Adipocyte (in vitro differentiated cells): ENCODE results near the gene CNDP1.

ENCODE experiments used
- DNase-seq: peaks from one replicate; pipeline ENCODE4 v3.0.0-alpha.2; 2015; ENCODE audit warnings: low read depth
- H3K27me3 ChIP-seq: replicated peaks from 2 replicates; pipeline ENCODE4 v1.7.0; 2013; ENCODE audit warnings: mild to moderate bottlenecking, low read length, moderate library complexity; ENCODE audit not compliant: control insufficient read depth, insufficient read depth
- H3K36me3 ChIP-seq: 2 replicates; pipeline ENCODE4 v1.7.0; 2013; ENCODE audit warnings: low read length, mild to moderate bottlenecking, moderate library complexity; ENCODE audit not compliant: control insufficient read depth, insufficient read depth, severe bottlenecking
- H3K4me1 ChIP-seq: 2 replicates; pipeline ENCODE4 v1.7.0; 2013; ENCODE audit warnings: mild to moderate bottlenecking, low read length, moderate library complexity; ENCODE audit not compliant: control insufficient read depth, insufficient read depth
- H3K4me3 ChIP-seq: 2 replicates; pipeline ENCODE4 v1.7.0; 2013; ENCODE audit warnings: mild to moderate bottlenecking, low read length, moderate library complexity
- H3K9ac ChIP-seq: 2 replicates; pipeline ENCODE4 v1.7.0; 2013; ENCODE audit warnings: mild to moderate bottlenecking, low read length, moderate library complexity
- H3K9me3 ChIP-seq: 2 replicates; pipeline ENCODE4 v1.7.0; 2013; ENCODE audit warnings: mild to moderate bottlenecking, low read length, moderate library complexity; ENCODE audit not compliant: control insufficient read depth

CNDP1 gene

GRCh38 chr18:74514860-74515495, 19.3 kb upstream of the CNDP1 start:
- no peaks in the 10 kb centered on the region for H3K9me3 ChIP-seq
- H3K4me1 ChIP-seq: no peaks in the 10 kb centered on the region
- no peak for DNase-seq
- no peaks in the 10 kb centered on the region for H3K27me3 ChIP-seq
- no peak overlapping the region for H3K9ac ChIP-seq
- peaks cover 87% of the 10 kb centered on the region for H3K36me3 ChIP-seq
- no peak overlapping the region for H3K4me3 ChIP-seq

GRCh38 chr18:74515620-74516231, 18.6 kb upstream of the CNDP1 start:
- Histone ChIP-seq H3K4me3 (no peak overlapping the region), H3K4me1 (no peaks in the 10 kb centered on the region), H3K9ac (no peak overlapping the region), H3K27me3 (no peaks in the 10 kb centered on the region), H3K9me3 (no peaks in the 10 kb centered on the region), H3K36me3 (peaks cover 87% of the 10 kb centered on the region)
- no peak for DNase-seq

GRCh38 chr18:74516271-74517235, 17.7 kb upstream of the CNDP1 start:
- H3K9me3 ChIP-seq: no peaks in the 10 kb centered on the region
- H3K27me3 ChIP-seq: no peaks in the 10 kb centered on the region
- H3K36me3 ChIP-seq: peaks cover 82% of the 10 kb centered on the region
- no peak overlapping the region for H3K9ac ChIP-seq
- H3K4me3 ChIP-seq: no peak overlapping the region
- no peak for DNase-seq
- no peaks in the 10 kb centered on the region for H3K4me1 ChIP-seq

- no peaks in the 10 kb centered on the region for H3K27me3 ChIP-seq
- DNase-seq: no peak
- H3K9me3 ChIP-seq: no peaks in the 10 kb centered on the region
- no peak overlapping the region for H3K4me3 ChIP-seq
- H3K4me1 ChIP-seq: no peaks in the 10 kb centered on the region
- H3K9ac ChIP-seq: no peak overlapping the region
- H3K36me3 ChIP-seq: peaks cover 76% of the 10 kb centered on the region
Observed at GRCh38 chr18:74517236-74517630, 17.1 kb upstream of the CNDP1 start.

GRCh38 chr18:74518456-74519295, 15.6 kb upstream of the CNDP1 start:
- Histone ChIP-seq H3K27me3 (no peaks in the 10 kb centered on the region), H3K9me3 (no peaks in the 10 kb centered on the region), H3K9ac (no peak overlapping the region), H3K4me1 (no peaks in the 10 kb centered on the region), H3K36me3 (peaks cover 61% of the 10 kb centered on the region), H3K4me3 (no peak overlapping the region)
- DNase-seq: no peak

- H3K9ac ChIP-seq: no peak overlapping the region
- DNase-seq: no peak
- H3K36me3 ChIP-seq: peaks cover 56% of the 10 kb centered on the region
- H3K4me1 ChIP-seq: no peaks in the 10 kb centered on the region
- H3K27me3 ChIP-seq: no peaks in the 10 kb centered on the region
- no peak overlapping the region for H3K4me3 ChIP-seq
- no peaks in the 10 kb centered on the region for H3K9me3 ChIP-seq
Observed at GRCh38 chr18:74519320-74520095, 14.8 kb upstream of the CNDP1 start.

GRCh38 chr18:74520096-74520833, 14.0 kb upstream of the CNDP1 start:
- no peaks in the 10 kb centered on the region for H3K4me1 ChIP-seq
- H3K9ac ChIP-seq: no peak overlapping the region
- H3K4me3 ChIP-seq: no peak overlapping the region
- peaks cover 54% of the 10 kb centered on the region for H3K36me3 ChIP-seq
- no peak for DNase-seq
- no peaks in the 10 kb centered on the region for H3K9me3 ChIP-seq
- no peaks in the 10 kb centered on the region for H3K27me3 ChIP-seq

GRCh38 chr18:74521068-74521725, 13.1 kb upstream of the CNDP1 start:
- H3K4me3 ChIP-seq: no peak overlapping the region
- DNase-seq: no peak
- peaks cover 45% of the 10 kb centered on the region for H3K36me3 ChIP-seq
- H3K9me3 ChIP-seq: no peaks in the 10 kb centered on the region
- no peak overlapping the region for H3K9ac ChIP-seq
- H3K4me1 ChIP-seq: no peaks in the 10 kb centered on the region
- H3K27me3 ChIP-seq: no peaks in the 10 kb centered on the region

- H3K36me3 ChIP-seq: peaks cover 29% of the 10 kb centered on the region
- H3K9ac ChIP-seq: no peak overlapping the region
- H3K9me3 ChIP-seq: no peaks in the 10 kb centered on the region
- no peak for DNase-seq
- H3K4me1 ChIP-seq: no peaks in the 10 kb centered on the region
- no peaks in the 10 kb centered on the region for H3K27me3 ChIP-seq
- H3K4me3 ChIP-seq: no peak overlapping the region
Observed at GRCh38 chr18:74522635-74523548, 11.4 kb upstream of the CNDP1 start.
